HepG2 (cell line): ENCODE data around the gene EEF1A2. TPM values are rescaled to one million over a fixed set of nuclear protein-coding genes. Genes with fewer than 3 reads are reported as not detected.
A peak's percentile ranks its signal among the peaks of the same experiment; 100 is the strongest.

Experiments used
- ARNT ChIP-seq: fragments of 450-650 bp; IDR thresholded peaks from 2 replicates; pipeline ENCODE4 v1.6.1; 2017
- ARNTL ChIP-seq: sonication (generic); formaldehyde crosslinking; IDR thresholded peaks from 2 replicates; pipeline ENCODE4 v1.4.0; 2020; ENCODE audit warnings: mild to moderate bottlenecking, missing genetic modification reagents
- HNRNPH1 ChIP-seq: fragments of 200-400 bp; formaldehyde crosslinking; optimal IDR thresholded peaks from 2 replicates; pipeline ENCODE3; 2017; ENCODE audit warnings: mild to moderate bottlenecking, low read depth, low read length
- MED1 ChIP-seq: sonication (generic); formaldehyde crosslinking; IDR thresholded peaks from 2 replicates; pipeline ENCODE4 v1.4.0; 2020; ENCODE audit warnings: missing genetic modification reagents
- RNF219 ChIP-seq: sonication (generic); formaldehyde crosslinking; IDR thresholded peaks from 2 replicates; pipeline ENCODE4 v1.5.0; 2020; ENCODE audit warnings: mild to moderate bottlenecking, missing genetic modification reagents
- TCF7L2 ChIP-seq: IDR thresholded peaks from 2 replicates; pipeline ENCODE4 v1.6.1; 2011; ENCODE audit warnings: mild to moderate bottlenecking, low read depth, low read length, moderate library complexity
- ZBTB46 ChIP-seq: sonication (generic); formaldehyde crosslinking; IDR thresholded peaks from 2 replicates; pipeline ENCODE4 v1.4.0; 2020; ENCODE audit warnings: mild to moderate bottlenecking, missing genetic modification reagents, borderline replicate concordance
- ZFP1 ChIP-seq: IDR thresholded peaks from 2 replicates; pipeline ENCODE4 v1.6.1; 2016
- ZGPAT ChIP-seq: IDR thresholded peaks from 2 replicates; pipeline ENCODE4 v1.6.1; 2016; ENCODE audit warnings: mild to moderate bottlenecking
- ZHX2 ChIP-seq, 2 experiments: sonication (generic) in 1 of 2; formaldehyde crosslinking in 1 of 2; IDR thresholded peaks; 2 replicates each; pipeline versions ENCODE4 v1.6.1 to v1.9.0; 2014 to 2022; ENCODE audit warnings: antibody characterized with exemption in 1 of 2, borderline replicate concordance in 1 of 2, inconsistent platforms in 1 of 2, low read depth in 1 of 2, missing genetic modification reagents in 1 of 2
- ZNF10 ChIP-seq: sonication (generic); formaldehyde crosslinking; IDR thresholded peaks from 2 replicates; pipeline ENCODE4 v1.4.0; 2020; ENCODE audit warnings: mild to moderate bottlenecking, low read depth, missing genetic modification reagents, borderline replicate concordance
- ZNF235 ChIP-seq: sonication (generic); formaldehyde crosslinking; IDR thresholded peaks from 2 replicates; pipeline ENCODE4 v1.8.1; 2023; ENCODE audit warnings: mild to moderate bottlenecking, missing genetic modification reagents, borderline replicate concordance
- ZNF24 ChIP-seq: fragments of 450-650 bp; IDR thresholded peaks from 2 replicates; pipeline ENCODE4 v1.6.1; 2017; ENCODE audit warnings: antibody characterized with exemption, mild to moderate bottlenecking
- ZNF558 ChIP-seq: sonication (generic); formaldehyde crosslinking; IDR thresholded peaks from 2 replicates; pipeline ENCODE4 v1.9.0; 2022; ENCODE audit warnings: mild to moderate bottlenecking, missing genetic modification reagents, borderline replicate concordance
- ZNF841 ChIP-seq: sonication (generic); formaldehyde crosslinking; IDR thresholded peaks from 2 replicates; pipeline ENCODE4 v1.8.1; 2023; ENCODE audit warnings: missing genetic modification reagents, borderline replicate concordance
- polyA plus RNA-seq, 8 experiments: library from polyadenylated mRNA; depleted of rRNA in 3 of 8; stranded (reverse) in 7 of 8; unstranded in 1 of 8; fragments of >200 nt; fragmentation: Illumina TruSeq in 4 of 8; extraction: Trizol in 4 of 8; gene quantifications; 2 replicates each; pipeline versions ENCODE4 v1.2.1 to v1.2.3, GENCODE V29; 2011 to 2016; ENCODE audit warnings: low read depth in 4 of 8, missing spikeins in 1 of 8, mixed read lengths in 1 of 8; ENCODE audit not compliant: insufficient read depth in 1 of 8
- total RNA-seq, 5 experiments: library from RNA; depleted of rRNA; stranded (reverse); fragments of >200 nt; fragmentation: Illumina TruSeq; extraction: Trizol; gene quantifications; 2 replicates each; pipeline ENCODE4 v1.2.3, GENCODE V29; 2016; ENCODE audit warnings: low read depth in 1 of 5

Gene EEF1A2
- total and polyA plus RNA-seq, 2 of the 13 experiments (the other 11 are each of a cell fraction or from before 2014, with no cell fraction given): 0.44 to 0.87 TPM

- TF ChIP-seq ZBTB46 (CRISPR knock-in tag) (peak; percentile 95), ZNF24 (no peak), ARNT (no peak), RNF219 (CRISPR knock-in tag) (no peak), ZNF10 (no peak), ARNTL (CRISPR knock-in tag) (peak; percentile 64; the same call in 1 of the 2 replicates), ZFP1 (CRISPR knock-in tag) (peak; percentile 38), ZNF235 (0 out of 2 replicates have a peak, but pooled peaks have one; percentile 63), ZNF841 (no peak), ZHX2 (IDR thresholded peaks at IDR 0.05; ENCODE audit: low read depth) (peak; percentile 26; the same call in 1 of the 2 replicates), ZHX2 (CRISPR knock-in tag; IDR thresholded peaks at IDR 0.05; ENCODE audit: borderline replicate concordance) (no peak), MED1 (peak; percentile 82), TCF7L2 (no peak), ZNF558 (CRISPR knock-in tag) (no peak), HNRNPH1 (no peak), ZGPAT (CRISPR knock-in tag) (peak; percentile 97)
Measured at GRCh38 chr20:63537525-63538203, 38.8 kb upstream of the EEF1A2 start (continued).
